ENCODE results near the gene DUOX2. TPM values are rescaled to one million over a fixed set of nuclear protein-coding genes. Genes with fewer than 3 reads are reported as not detected.
"Not testable (repeated sequence)": the region's sequence is repeated elsewhere in the genome, so short reads cannot be mapped to it uniquely, and the experiment has no call there.

DUOX2 gene
- total RNA-seq, 1 donor from 2014 or later = not detected

GRCh38 chr15:45135705-45136377, 21.9 kb upstream of the DUOX2 start:
- H3K9ac ChIP-seq; H3K4me1 Mint-ChIP-seq; H3K36me3 Mint-ChIP-seq; H3K27ac Mint-ChIP-seq; DNase-seq (ENCODE audit: low spot score); H3K9me3 Mint-ChIP-seq; H3K4me1 ChIP-seq; H3K4me3 Mint-ChIP-seq; H3F3A ChIP-seq (ENCODE audit: low read depth); H3K9me3 ChIP-seq (ENCODE audit: low read depth); H3K36me3 ChIP-seq; H3K4me3 ChIP-seq; H2AFZ ChIP-seq (replicated peaks); H3K79me2 ChIP-seq (ENCODE audit: low read depth); H4K20me1 ChIP-seq (ENCODE audit: low read depth); H3K27ac ChIP-seq: not testable (repeated sequence)
- H3K27me3 Mint-ChIP-seq (ENCODE audit: insufficient read depth, low read depth) = peaks cover 43% of the 10 kb centered on the region
- TF ChIP-seq EZH2phosphoT487 (IDR thresholded peaks at IDR 0.05) (peak; percentile 69), EZH2 (IDR thresholded peaks at IDR 0.05) (peak; percentile 82)
- peak overlapping the region; percentile 15 for H3K4me2 ChIP-seq
- H3K27me3 ChIP-seq = peaks cover 67% of the 10 kb centered on the region

- peak overlapping the region; percentile 49 for H3K4me2 ChIP-seq
- peaks cover 2% of the 10 kb centered on the region for H3K36me3 Mint-ChIP-seq
- no peak overlapping the region for H2AFZ ChIP-seq (replicated peaks)
- no peaks in the 10 kb centered on the region for H3K9me3 ChIP-seq (ENCODE audit: low read depth)
- H3K27ac ChIP-seq = no peak overlapping the region
- H3K4me3 ChIP-seq = no peak overlapping the region
- H3K9ac ChIP-seq = no peak overlapping the region
- H4K20me1 ChIP-seq (ENCODE audit: low read depth) = peaks cover 5% of the 10 kb centered on the region
- peaks cover 4% of the 10 kb centered on the region for H3K4me1 Mint-ChIP-seq
- H3K79me2 ChIP-seq (ENCODE audit: low read depth) = no peaks in the 10 kb centered on the region
- H3K36me3 ChIP-seq = no peaks in the 10 kb centered on the region
- H3F3A ChIP-seq (ENCODE audit: low read depth) = no peaks in the 10 kb centered on the region
- H3K9me3 Mint-ChIP-seq = peaks cover 4% of the 10 kb centered on the region
- peaks cover 76% of the 10 kb centered on the region for H3K27me3 ChIP-seq
- peaks cover 1% of the 10 kb centered on the region for H3K4me1 ChIP-seq
- peak; percentile 65 for DNase-seq (ENCODE audit: low spot score)
- peak overlapping the region; percentile 59 for H3K4me3 Mint-ChIP-seq
- TF ChIP-seq EZH2phosphoT487 (IDR thresholded peaks at IDR 0.05) (peak; percentile 82), EZH2 (IDR thresholded peaks at IDR 0.05) (no peak), CTCF (IDR thresholded peaks at IDR 0.05) (peak; percentile 33)
- peaks cover 48% of the 10 kb centered on the region for H3K27me3 Mint-ChIP-seq (ENCODE audit: insufficient read depth, low read depth)
- H3K27ac Mint-ChIP-seq = no peak overlapping the region
Measured at GRCh38 chr15:45134682-45135604, 21.0 kb upstream of the DUOX2 start.

- no peak overlapping the region for H3K9ac ChIP-seq
- TF ChIP-seq EZH2 (IDR thresholded peaks at IDR 0.05) = no peak
- no peak for TF ChIP-seq EZH2phosphoT487 (IDR thresholded peaks at IDR 0.05)
- TF ChIP-seq CTCF (IDR thresholded peaks at IDR 0.05) = no peak
- H3K9me3 ChIP-seq (ENCODE audit: low read depth) = no peaks in the 10 kb centered on the region
- peaks cover 5% of the 10 kb centered on the region for H4K20me1 ChIP-seq (ENCODE audit: low read depth)
- no peak overlapping the region for H3K27ac ChIP-seq
- no peaks in the 10 kb centered on the region for H3K36me3 ChIP-seq
- no peak overlapping the region for H3K4me3 ChIP-seq
- no peaks in the 10 kb centered on the region for H3F3A ChIP-seq (ENCODE audit: low read depth)
- no peak overlapping the region for H3K27ac Mint-ChIP-seq
- H3K4me2 ChIP-seq = no peak overlapping the region
- no peak overlapping the region for H3K4me3 Mint-ChIP-seq
- H2AFZ ChIP-seq (replicated peaks) = no peak overlapping the region
- H3K36me3 Mint-ChIP-seq = peaks cover 2% of the 10 kb centered on the region
- peaks cover 4% of the 10 kb centered on the region for H3K4me1 Mint-ChIP-seq
- peaks cover 85% of the 10 kb centered on the region for H3K27me3 ChIP-seq
- peaks cover 55% of the 10 kb centered on the region for H3K27me3 Mint-ChIP-seq (ENCODE audit: insufficient read depth, low read depth)
- H3K9me3 Mint-ChIP-seq = peaks cover 4% of the 10 kb centered on the region
- H3K79me2 ChIP-seq (ENCODE audit: low read depth) = no peaks in the 10 kb centered on the region
- H3K4me1 ChIP-seq = peaks cover 5% of the 10 kb centered on the region
- DNase-seq (ENCODE audit: low spot score) = no peak
Measured at GRCh38 chr15:45134046-45134445, 20.1 kb upstream of the DUOX2 start.
